OCI-LY3 (cell line): Measurements from ENCODE around the gene NEK2.

Source experiments
- EZH2phosphoT487 ChIP-seq: fragments of 200-600 bp; shearing (Covaris generic); IDR thresholded peaks from 2 replicates; pipeline ENCODE4 v1.6.1; 2018; ENCODE audit warnings: antibody characterized with exemption, mixed run types, low read depth
- TF ChIP-seq, protein P1 (sequence below): fragments of 200-600, 300-600 bp; sonication (generic); IDR thresholded peaks from 2 replicates; pipeline ENCODE4 v1.5.1; 2014; ENCODE audit warnings: antibody characterized with exemption, low read length, low read depth

- TF ChIP-seq, protein P1, sequence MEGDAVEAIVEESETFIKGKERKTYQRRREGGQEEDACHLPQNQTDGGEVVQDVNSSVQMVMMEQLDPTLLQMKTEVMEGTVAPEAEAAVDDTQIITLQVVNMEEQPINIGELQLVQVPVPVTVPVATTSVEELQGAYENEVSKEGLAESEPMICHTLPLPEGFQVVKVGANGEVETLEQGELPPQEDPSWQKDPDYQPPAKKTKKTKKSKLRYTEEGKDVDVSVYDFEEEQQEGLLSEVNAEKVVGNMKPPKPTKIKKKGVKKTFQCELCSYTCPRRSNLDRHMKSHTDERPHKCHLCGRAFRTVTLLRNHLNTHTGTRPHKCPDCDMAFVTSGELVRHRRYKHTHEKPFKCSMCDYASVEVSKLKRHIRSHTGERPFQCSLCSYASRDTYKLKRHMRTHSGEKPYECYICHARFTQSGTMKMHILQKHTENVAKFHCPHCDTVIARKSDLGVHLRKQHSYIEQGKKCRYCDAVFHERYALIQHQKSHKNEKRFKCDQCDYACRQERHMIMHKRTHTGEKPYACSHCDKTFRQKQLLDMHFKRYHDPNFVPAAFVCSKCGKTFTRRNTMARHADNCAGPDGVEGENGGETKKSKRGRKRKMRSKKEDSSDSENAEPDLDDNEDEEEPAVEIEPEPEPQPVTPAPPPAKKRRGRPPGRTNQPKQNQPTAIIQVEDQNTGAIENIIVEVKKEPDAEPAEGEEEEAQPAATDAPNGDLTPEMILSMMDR: no peak
- no peak for TF ChIP-seq EZH2phosphoT487
Measured at GRCh38 chr1:211656728-211657127, 18.7 kb downstream of the NEK2 start.
